ENCODE data around the gene NEURL2. TPM values are rescaled to one million over a fixed set of nuclear protein-coding genes. Genes with fewer than 3 reads are reported as not detected.
"Not testable (repeated sequence)": the region's sequence is repeated elsewhere in the genome, so short reads cannot be mapped to it uniquely, and the experiment has no call there.

NEURL2 gene
- total RNA-seq, 2 experiments from 2014 or later = 2.8 to 2.9 TPM

DNA sequence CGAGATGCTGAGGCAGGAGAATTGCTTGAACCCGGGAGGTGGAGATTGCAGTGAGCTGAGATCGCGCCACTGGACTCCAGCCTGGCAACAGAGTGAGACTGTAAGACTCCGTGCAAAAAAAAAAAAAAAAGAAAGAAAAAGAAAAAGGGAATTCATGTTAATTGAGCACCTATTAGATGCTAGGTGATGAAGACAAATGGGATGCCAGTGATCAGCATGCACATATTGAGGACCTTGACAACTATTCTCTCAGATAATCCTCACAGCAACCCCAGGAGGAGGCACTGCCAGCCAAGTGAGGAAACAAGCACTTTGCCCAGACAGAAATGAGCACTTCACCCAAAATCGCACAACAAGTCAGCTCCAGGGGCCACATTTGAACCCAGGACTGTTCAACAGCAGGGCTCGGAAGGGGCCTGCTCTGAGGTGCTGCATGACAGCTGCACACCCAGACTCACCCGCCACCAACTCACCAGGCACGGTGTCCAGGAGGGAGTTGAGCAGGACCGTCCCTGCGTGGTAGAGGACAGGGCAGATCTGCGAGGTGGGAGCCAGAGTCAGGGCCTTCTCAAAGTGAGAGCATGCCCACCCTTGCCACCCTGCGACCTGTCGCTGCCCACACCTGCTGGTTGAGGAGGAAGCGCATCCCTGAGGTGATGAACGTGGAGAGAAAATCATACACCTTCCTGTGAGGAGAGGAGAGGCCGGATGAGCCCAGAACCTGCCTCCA is 16.4 kb upstream of the NEURL2 start:
- POLR2A ChIA-PET = no interaction called here

DNA sequence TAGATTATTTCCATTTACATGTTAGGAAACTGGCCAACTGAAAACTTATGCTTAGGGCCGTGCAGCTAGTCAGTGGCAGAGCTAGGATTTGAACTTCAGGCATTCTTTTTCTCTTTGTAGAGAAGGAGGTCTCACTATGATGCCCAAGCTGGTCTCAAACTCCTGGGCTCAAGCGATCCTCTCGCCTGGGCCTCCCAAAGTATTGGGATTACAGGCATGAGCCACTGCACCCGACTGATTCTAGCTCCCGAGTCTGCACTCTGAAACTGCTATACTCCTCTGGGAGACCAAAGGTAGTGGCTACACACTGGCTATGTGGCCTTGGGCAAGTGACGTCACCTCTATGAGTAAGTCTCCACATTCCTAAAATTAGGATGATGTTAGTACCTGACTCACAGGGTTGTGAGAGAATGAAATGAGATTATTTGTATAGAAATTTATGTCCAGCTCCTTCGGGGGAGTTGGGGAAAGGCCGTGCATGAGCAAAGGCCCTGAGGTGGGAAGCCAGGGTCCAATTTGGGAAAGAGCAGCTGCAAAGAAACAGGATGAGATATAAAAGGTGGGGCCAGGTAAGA is 14.6 kb upstream of the NEURL2 start:
- ChIA-PET POLR2A (no interaction called here), CTCF (no interaction called here)

More for the DNA sequence above, 16.4 kb upstream of the NEURL2 start:
- CTCF ChIA-PET = no interaction called here

DNA sequence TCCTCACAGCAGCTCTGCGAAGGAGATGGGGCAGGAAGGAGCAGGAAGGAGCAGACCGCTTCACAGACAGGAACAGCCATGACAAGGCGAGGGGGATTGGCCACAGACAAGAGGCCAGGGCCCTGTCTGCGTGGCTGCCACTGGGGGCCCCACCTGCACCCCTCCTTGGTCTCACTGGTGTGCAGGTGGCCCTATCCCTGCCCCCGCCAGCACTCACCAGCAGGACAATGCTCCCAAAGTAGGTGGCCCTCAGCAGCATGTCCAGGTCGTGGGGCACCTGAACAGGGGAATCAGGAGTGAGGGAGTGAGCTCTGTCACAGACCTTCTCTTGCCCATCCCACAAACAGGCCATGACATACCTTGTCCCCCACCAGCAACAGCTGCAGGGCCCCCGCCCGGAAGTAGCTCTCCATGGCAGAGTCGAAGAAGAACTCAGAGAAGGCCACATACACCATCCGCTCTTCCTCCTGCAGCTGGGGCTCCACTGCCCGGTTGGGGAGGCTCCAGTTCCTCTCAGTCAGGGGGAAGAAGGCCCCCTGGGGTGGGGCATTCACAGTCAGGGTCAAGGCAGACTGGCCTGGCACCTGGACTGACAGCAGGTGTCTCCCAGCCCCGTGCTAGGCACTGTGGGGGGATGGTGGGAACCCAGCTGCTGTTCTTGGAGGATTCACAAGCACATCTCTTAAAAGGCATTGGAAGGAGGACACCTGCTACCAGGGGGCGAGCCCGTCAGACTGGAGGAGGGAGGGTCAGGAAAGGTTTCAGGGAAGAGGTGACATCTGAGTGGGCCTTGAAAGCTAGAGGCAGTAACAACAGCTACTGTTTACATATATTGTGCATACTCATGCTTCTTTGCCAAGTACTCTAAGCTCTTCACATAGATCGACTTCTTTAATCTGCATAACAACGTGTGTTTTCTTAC is 13.8 kb upstream of the NEURL2 start:
- ChIA-PET CTCF (no interaction called here), POLR2A (no interaction called here)

DNA sequence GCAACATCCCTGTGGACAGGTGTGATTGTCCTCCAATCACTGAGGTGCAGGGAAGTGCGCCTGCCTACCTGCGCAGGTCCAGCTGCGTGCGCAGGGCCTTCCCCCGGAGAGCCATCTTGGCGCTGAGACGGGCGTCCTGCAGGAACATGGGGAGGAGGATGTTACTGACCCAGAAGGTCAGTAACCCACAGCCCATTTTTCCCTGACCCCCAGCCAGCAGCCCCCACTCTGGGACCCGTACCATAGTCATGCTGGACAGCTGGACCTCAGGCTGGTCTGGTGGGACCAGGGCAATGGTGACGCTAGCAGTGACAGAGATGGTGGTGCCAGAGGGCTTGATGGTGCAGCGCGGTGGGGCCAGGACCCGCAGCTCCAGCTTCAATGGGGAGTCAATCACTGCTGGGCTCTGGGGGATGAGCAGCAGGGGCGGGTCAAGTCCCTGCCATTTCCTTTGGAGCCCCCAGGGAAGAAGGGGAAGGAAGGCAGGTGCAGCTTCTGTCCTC is 11.2 kb upstream of the NEURL2 start:
- POLR2A ChIA-PET = interaction anchor here (0.7 kb wide), 1 partner anchor 9 kb away, joined by 3 read pairs; no protein-coding TSS in a partner anchor

DNA sequence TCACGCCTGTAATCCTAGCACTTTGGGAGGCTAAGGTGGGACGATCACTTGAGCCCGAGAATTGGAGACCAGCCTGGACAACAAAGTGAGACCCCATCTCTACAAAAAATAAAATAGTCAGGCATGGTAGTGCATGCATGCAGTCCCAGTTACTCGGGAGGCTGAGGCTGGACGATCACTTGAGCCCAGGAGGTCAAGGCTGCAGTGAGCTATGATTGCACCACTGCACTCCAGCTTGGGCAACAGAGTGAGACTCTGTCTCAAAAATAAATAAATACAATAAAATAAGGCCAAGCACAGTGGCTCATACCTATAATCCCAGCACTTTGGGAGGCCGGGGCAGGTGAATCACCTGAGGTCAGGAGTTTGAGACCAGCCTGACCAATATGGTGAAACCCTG is 10.3 kb upstream of the NEURL2 start:
- POLR2A ChIA-PET, CTCF ChIA-PET: not testable (repeated sequence)

More for the DNA sequence above, 11.2 kb upstream of the NEURL2 start:
- CTCF ChIA-PET = interaction anchor here (0.6 kb wide), 1 partner anchor 102 kb away, joined by 3 read pairs; no protein-coding TSS in a partner anchor

DNA sequence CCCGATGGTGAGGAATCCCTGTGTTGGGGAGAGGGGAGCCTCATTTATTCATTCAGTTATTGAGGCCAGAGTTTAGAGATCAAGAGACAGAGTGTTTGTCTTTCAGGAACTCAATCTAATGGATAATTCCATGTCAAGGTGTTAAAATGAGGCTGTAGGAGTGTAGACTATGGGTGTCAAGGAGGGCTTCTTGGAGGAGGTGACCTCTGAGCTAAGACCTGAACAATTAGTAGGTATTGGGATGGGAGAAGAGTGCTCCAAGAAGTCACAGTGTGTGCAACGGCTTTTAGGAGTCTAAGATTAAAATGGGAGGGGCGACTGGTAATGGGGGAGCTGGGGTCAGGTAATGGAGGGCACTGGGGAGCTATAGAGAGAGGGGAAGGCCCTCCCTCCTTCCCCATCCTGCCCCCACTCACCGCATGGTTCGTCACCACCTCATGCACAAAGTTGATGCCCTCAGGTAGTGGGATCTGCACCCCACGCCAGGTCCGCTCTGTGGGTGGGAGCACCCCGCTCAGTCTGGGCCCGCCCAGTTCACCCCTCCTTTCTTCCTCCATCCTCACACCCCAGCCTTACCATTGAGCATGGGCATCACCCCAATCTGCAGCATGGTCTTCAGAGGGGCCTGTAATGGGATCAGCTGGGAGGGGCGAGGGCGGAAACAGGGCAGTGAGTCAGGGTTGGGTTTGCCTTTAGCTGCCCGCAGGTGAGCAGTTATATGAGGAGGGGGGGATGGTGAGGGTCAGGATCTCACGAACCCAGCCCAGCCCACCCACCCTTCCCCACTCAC is 8.2 kb upstream of the NEURL2 start:
- POLR2A ChIA-PET = no interaction called here
- CTCF ChIA-PET = no interaction called here

DNA sequence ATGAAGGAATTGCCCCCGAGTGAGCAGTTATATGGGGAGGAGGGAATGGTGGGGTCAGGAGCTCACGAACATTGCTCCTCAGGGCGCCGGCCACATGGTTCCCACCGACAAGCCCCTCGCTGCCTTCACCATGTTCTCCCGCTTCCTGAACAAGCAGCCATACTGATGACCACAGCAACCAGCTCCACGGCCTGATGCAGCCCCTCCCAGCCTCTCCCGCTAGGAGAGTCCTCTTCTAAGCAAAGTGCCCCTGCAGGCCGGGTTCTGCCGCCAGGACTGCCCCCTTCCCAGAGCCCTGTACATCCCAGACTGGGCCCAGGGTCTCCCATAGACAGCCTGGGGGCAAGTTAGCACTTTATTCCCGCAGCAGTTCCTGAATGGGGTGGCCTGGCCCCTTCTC is 7.3 kb upstream of the NEURL2 start:
- CTCF ChIA-PET = interaction anchor here (1.0 kb wide), 1 partner anchor 8 kb away, joined by 3 read pairs; no protein-coding TSS in a partner anchor
- POLR2A ChIA-PET = interaction anchor here (0.5 kb wide), 1 partner anchor 22 kb away, joined by 3 read pairs; no protein-coding TSS in a partner anchor

DNA sequence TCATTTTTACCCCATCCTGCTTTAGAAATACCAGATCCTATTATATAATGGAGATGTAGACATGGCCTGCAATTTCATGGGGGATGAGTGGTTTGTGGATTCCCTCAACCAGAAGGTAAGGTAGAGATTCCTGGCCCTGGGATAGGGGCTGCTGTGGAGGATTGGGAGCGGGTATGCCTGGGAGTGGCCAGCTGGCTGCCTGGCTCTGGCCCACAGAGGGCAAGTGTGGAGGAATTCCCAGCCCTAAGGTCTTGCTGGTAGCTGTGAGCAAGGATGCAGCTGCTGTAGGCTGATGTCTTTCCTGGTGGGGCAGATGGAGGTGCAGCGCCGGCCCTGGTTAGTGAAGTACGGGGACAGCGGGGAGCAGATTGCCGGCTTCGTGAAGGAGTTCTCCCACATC is 6.7 kb upstream of the NEURL2 start:
- ChIA-PET CTCF (interaction anchor here (1.0 kb wide), 1 partner anchor 8 kb away, joined by 3 read pairs; no protein-coding TSS in a partner anchor), POLR2A (interaction anchor here (0.6 kb wide), 1 partner anchor 83 kb away, joined by 5 read pairs; no protein-coding TSS in a partner anchor)

DNA sequence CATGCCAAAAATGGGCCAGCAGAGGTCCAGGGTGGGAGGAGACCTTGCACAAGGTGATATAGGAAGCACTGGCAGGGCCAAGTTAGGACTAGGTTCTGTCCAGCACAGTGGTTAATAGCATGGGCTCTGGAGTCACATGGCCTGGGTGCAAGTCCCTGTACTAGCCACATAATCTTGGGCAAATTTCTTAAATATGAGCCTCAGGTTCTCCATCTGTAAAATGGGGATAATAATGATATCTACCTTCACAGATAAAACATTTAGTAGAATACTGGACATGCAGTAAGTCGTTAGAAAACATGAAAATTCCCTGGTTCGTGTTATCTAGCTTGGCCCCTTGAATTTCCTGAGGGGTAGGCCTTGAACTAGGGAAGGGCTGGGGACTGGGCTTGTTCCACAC is 6.3 kb upstream of the NEURL2 start:
- CTCF ChIA-PET = no interaction called here
- POLR2A ChIA-PET = interaction anchor here (0.6 kb wide), 1 partner anchor 82 kb away, joined by 5 read pairs; no protein-coding TSS in a partner anchor

DNA sequence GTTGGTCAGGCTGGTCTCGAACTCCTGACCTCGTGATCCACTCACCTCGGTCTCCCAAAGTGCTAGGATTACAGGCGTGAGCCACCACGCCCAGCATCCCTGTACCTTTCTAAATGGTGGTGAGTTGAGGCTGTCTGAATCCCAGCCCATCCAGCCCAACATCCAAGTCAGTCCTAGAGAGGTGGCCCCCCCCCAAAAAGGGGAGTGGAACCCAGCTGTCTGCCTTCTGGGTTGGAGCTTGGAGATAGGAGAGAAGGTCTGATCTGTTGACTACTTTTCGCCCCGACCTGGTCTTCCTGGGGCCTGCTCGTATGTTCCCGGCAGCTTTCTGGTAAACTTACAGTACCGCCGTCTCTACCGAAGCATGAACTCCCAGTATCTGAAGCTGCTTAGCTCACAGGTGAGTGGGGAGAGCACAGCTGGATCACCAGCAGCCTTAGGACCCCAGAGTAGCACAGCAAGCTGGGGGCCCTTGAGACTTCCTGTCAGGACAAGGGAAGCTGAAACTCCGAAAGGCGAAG is 5.7 kb upstream of the NEURL2 start:
- CTCF ChIA-PET = no interaction called here

DNA sequence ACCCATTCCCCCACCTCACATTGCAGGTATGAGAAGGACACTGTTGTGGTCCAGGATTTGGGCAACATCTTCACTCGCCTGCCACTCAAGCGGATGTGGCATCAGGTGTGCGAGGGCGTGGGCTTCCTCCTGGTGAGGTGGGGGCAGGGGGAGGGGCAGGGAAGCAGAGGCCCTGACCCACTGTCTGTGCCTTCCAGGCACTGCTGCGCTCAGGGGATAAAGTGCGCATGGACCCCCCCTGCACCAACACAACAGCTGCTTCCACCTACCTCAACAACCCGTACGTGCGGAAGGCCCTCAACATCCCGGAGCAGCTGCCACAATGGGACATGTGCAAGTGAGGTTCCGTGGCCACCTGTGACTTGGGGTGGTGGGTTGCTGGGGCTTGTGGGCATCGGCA is 3.8 kb upstream of the NEURL2 start:
- ChIA-PET POLR2A (no interaction called here), CTCF (no interaction called here)

More for the DNA sequence above, 5.7 kb upstream of the NEURL2 start:
- POLR2A ChIA-PET = no interaction called here

DNA sequence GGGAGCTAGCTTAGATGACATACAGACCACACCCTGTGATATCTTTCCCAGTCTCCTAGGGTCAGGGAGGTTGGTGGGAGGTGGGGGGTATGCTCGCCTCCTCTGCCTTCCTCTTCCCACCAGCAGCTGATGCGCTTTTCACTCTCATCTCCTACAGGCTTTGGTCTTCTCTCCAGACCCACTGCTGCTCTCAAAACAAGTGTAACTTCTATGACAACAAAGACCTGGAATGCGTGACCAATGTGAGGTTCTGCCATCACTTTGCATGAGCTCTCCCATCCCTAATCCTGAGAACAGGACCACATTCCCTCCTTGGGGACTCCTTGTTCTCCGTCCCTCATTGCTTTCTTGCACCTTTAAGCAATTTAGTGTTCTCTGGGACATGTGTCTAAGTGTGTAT is 2.8 kb upstream of the NEURL2 start:
- CTCF ChIA-PET = interaction anchor here (1.1 kb wide), 1 partner anchor 118 kb away, joined by 3 read pairs; no protein-coding TSS in a partner anchor
- POLR2A ChIA-PET = no interaction called here

DNA sequence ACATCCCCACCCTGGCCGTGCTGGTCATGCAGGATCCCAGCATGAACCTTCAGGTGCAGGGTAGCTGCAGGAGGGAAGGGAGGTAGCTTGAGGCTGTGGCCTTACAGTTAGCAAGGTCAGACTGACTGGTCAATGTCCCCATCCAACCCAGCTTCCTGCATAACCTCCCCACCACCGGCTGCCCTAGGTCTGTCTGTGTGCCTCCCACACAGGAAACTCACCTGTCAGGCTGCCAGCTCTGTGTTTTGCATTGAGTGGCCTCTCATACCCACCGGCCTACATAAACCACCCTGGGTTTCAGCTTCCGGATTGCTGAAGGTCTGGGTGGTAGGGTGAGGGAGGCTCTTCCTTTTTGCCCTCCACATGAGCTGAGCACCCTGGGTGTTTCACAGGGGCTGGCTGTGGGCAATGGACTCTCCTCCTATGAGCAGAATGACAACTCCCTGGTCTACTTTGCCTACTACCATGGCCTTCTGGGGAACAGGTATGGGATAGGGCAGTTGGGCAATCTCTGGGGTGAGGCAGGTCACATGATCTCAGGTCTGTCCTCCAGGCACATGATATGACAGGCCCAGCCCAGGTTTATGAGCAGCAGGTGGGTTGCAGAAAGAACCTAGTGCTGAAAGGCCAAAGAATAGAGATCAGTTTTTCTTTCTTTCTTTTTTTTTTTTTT is 2.0 kb upstream of the NEURL2 start:
- ChIA-PET POLR2A (interaction anchor here (0.8 to 1.4 kb wide), 3 partner anchors 9 to 80 kb away, joined by 3 to 7 read pairs (median 3); partner anchors contain the start of genes PCIF1 and ZNF335), CTCF (interaction anchor here (0.6 to 1.1 kb wide), 2 partner anchors 31 to 119 kb away, joined by 3 to 4 read pairs; no protein-coding TSS in a partner anchor)

DNA sequence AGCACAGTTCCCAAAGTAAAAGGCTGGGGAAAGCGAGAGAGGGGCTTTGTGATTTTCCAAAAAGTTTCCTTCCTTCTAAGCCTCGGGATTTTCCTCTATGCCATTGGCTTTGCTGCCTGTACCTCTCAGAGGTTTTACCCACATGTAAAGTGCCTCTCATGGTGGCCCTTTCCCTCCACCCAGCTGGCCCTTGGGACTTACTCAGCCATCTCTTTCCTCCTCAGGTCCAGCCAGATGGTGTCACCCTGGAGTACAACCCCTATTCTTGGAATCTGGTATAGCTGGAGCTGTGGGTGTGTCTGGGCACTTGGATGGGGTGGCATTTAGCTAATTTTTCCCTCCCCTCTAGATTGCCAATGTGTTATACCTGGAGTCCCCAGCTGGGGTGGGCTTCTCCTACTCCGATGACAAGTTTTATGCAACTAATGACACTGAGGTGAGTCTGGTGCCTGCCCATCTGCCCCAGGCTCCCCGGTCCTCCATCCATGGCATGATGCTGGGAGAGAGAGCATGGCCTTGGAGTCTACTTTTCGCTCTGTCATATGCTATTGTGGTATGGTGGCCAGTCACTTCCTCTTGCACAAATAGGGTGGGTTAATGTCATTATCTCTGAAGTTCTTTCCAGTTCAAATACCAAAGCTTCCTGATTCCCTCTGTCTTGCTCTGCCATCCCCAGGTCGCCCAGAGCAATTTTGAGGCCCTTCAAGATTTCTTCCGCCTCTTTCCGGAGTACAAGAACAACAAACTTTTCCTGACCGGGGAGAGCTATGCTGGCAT is 1.2 kb upstream of the NEURL2 start:
- POLR2A ChIA-PET = interaction anchor here (1.0 to 1.4 kb wide), 2 partner anchors 42 to 80 kb away, joined by 3 to 7 read pairs; partner anchors contain the start of genes PCIF1 and ZNF335
- CTCF ChIA-PET = interaction anchor here (1.0 to 1.4 kb wide), 2 partner anchors 17 to 70 kb away, joined by 4 read pairs; no protein-coding TSS in a partner anchor

DNA sequence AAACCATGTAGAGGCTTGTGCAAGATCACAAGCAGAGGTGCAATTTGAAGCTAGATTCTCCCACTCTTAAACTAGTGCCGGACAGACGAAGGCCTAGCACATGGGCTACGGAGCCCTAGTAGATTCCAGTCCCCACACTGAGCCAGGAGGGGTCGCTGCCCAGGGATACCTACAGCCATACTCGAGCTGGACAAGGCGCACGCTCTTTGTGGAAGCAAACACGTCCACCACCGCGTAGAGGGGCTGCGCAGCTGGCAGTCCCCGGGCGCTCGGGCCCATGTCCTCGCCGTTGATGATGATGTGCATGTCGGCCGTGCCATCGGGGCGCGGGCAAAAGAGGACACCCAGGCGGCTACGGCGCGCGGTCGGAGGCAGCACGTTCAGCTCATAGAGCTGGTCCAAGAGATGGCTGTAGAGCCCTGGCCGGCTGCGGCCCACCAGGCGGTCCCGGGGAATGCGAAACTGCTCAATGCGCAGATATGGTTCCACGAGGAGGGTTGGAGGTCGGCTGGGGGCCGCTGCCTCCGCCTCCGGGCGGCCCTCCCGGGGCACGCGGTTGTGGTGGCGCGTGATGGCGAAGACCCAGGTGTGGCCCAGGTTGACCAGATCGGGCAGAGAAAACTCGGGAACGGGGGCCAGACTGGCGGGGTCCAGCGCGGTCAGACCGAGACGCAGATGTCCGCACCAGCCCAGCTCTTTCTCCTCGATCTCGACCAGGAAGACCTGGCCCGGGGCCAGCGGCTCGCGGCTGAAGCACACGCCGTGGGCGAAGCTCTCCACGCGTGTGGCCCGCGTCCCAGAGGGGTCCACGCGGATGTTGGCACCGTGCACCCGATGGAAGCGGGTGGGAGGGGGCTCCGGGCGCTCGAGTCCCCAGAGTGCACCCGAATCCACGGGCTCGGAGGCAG is 677 bp downstream of the NEURL2 start:
- ChIA-PET CTCF (interaction anchor here (0.7 to 3.0 kb wide), 6 partner anchors 8 to 91 kb away, joined by 3 to 16 read pairs (median 4); partner anchors contain the start of gene ZSWIM1), POLR2A (interaction anchor here (0.9 to 2.3 kb wide), 5 partner anchors 9 to 77 kb away, joined by 3 to 10 read pairs (median 5); partner anchors contain the start of genes PCIF1, PLTP and ZSWIM1)

DNA sequence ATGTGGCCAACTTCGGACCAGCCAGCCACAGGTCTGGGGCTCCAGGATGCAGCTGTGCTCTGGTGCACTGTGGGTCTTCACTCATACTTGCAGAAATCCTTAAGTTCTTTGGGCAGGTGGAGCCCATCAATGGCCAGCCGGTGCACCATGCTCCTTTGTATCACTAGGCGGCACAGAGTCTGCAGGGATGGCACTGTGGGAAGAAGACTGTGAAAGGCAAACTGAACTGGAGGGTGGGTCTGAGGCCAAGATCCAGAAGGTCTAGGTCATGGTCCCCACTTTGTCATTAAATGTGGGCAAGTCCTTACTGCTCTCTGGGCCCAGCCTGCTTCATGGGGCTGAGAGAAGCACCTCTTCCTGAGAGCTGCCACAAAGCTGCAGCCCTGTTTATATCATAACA is 2.3 kb downstream of the NEURL2 start:
- POLR2A ChIA-PET = no interaction called here
- CTCF ChIA-PET = interaction anchor here (0.9 to 3.0 kb wide), 2 partner anchors 75 to 82 kb away, joined by 3 to 16 read pairs; no protein-coding TSS in a partner anchor
